Hematopoietic multipotent progenitor cell (in vitro differentiated cells): ENCODE data around the gene COL1A1. TPM values are rescaled to one million over a fixed set of nuclear protein-coding genes. Genes with fewer than 3 reads are reported as not detected.

Experiments used
- DNase-seq, 3 donors: peaks; one replicate each; pipeline ENCODE4 v3.0.0-alpha.2; 2011 to 2015; ENCODE audit warnings: low read depth in 2 of 3, low spot score in 2 of 3
- total RNA-seq: library from RNA; depleted of rRNA; stranded (reverse); fragments of >200 nt; gene quantifications from one replicate; pipeline ENCODE4 v1.2.3, GENCODE V29; 2012

The COL1A1 gene
- total RNA-seq, 1 donor, result 0.54 TPM

- no peak for DNase-seq
Measured at GRCh38 chr17:50214976-50215760, 13.7 kb upstream of the COL1A1 start.

DNA sequence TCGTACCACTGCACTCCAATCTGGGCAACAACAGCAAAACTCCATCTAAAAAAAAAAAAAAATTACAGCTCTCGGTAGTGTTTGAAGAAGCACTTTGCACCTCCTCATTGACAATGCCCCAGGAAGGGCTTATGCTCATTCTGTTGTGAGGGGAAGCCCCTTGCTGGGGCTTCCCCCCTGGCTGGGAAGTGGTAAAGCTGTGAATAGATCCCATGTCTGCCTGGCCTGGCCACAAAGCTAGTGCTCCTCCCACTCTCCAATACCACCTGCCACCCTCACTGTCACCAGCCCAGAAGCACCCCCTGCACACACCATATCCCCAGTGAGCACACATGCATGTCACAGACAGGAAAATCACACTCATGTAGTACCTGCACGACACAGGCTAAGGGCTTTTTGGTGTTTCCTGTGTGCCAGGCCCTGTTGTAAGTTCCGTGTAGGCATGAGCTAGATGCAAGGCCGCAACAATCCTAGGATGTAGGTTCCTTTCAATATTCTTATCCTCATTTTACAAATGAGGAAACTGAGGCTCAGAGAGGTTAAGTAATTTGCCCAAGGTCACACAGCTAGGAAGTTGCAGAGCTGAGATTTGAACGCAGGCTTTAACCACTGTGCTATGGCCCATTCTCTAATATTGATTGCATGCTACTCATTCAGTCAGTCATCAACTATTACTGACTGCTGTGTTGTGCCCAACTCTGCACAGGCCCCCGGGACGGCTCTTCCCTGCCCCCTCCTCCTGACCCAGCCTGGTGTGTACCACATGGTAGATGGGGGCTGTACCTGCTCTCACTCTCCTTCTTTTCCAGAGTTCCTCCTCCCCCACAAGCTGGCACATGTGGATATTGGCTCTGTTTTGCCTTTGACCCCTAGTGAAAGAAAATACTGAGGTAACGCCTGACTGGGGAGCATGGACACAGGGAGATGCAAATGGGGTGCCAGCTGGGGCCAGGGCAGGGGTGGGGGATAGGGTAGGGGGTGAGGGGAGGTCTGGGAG lies 11.9 kb upstream of the COL1A1 start:
- DNase-seq, result peak in 2 of 3 donors; percentile 73 to 81

- no peak for DNase-seq
Measured at GRCh38 chr17:50212121-50212843, 10.9 kb upstream of the COL1A1 start.

DNA sequence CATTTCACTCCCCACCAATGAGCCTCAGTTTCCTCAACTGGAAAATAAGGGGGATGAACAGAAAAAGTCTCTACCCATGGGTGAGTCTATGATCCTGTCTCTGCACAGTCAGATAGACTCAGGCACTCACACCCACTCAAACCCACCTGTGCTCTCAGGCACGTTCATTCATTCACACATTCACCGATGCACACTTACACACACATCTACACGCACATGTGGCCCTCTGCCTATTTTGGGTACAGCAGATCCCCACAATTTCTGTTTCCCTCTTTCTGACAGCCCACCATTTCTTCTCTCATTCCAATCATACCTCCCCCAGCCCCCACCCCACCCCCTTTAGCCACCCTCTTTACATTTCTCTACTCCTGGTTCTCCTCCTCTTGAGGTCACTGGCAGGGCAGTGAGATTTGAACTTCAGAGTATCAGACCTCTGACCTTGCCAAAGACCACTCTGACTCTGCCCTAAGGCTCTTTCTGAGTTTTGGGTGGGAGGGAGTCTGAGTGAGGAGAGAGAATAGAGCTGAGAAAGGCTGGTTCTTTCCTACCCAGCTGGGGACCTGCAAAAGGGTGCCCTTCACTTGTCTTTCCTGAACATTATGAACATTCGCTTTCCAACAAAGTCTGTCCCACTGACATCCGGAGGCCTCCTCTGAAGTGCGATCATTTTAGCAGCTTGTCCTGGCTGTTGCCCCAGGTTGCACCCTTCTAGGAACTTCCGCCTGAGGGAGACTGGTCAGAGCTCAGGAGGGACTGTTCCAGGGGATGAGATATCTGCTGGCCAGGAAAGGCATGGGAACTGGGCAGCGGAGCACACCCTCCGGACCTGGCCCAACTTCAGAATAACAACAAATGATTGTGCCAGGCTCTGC lies 10.1 kb upstream of the COL1A1 start:
- DNase-seq, result no peak

- peak in 1 of 3 donors; percentile 17 for DNase-seq
Measured at GRCh38 chr17:50210240-50211225, 9.1 kb upstream of the COL1A1 start.

DNA sequence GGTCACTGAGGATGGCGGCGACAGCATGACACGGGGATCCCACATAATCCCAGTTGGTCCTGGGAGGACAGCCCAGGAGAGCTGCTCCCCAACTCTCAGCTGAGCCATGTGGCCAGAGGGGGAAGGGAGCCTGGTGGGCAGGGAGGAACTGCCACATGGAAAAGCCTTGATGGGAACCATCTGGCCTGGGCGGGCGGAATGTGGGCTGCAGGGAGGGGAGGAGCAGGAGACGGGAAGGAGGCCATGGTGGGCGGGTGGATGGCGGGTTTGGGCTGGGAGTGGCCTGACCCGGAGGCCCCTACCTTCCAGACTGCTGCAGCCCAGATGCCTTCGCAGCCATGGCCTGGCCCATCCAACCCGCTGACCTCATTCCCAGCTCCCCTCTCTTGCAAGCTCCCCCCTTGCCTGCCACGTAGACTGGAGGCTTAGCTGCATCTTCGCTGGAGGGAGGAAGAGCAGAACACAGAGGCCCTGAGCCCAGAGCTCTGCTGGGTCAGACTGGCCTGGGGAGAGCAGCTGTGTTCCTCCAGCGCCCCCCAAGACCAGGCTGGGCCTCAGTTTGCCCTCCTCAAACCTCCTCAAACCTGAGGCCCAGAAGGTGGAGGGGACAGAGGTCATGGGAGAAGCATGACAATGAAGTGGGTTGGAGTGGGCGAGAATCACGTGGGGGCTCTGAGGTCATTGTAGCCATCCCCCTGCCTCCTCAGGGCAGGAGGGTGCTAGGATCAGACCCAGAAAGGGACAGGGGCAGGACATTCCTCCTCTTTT lies 8.2 kb upstream of the COL1A1 start:
- no peak for DNase-seq

DNA sequence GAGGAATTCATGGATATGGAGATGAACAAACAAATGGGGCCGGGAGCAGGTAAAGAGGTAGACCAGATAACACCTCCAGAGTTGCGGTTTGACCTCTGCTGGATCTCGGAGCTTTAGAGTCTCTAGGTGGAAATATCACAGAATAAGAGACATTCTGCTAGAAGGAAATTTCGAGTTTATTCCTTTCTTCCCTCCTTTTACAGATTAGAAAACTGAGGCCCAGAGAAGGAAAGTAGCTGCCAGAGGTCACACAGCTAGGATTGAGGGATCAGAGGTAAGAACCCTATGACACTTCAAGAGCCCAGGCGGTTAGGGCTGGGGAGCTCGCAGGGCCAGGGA lies 7.7 kb upstream of the COL1A1 start:
- no peak for DNase-seq

- no peak for DNase-seq
Measured at GRCh38 chr17:50208611-50209061, 7.2 kb upstream of the COL1A1 start.

DNA sequence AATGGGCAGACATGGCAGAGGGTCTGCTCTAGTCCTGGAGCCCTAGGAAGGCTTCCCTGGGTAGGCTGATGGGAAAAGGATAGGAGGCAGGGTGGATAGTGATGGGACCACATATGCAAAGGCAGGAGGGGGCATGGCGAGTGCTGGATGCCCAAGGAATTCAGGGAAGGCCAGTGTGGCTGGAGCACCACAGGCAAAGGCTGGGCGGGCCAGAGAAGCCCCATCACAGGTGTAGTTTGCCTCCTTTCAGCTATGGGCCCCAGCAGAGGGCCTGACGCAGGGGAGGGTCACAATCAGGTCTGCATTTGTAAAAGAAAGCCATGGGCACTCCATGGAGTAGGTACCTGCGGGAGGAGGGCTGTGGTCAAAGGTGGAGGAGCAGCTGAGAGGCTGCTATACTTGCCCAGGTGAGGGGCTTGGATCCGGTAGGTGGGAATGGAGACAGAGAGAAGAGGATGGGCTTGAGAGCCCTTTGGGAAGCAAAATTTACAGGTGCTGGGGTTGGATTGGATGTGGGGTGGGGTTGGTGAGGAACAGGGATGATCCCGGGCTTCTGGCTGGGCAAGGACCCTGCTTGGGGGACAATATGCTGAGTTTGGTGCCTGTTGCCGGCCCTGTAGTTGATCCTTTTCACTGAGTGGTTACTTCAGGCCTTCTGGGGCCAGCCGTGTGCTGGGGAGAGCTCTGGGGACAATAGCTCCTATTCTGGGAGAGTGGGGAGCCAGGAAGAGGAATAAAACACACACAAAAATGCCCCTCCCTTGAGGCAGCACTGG lies 6.5 kb upstream of the COL1A1 start:
- no peak for DNase-seq

DNA sequence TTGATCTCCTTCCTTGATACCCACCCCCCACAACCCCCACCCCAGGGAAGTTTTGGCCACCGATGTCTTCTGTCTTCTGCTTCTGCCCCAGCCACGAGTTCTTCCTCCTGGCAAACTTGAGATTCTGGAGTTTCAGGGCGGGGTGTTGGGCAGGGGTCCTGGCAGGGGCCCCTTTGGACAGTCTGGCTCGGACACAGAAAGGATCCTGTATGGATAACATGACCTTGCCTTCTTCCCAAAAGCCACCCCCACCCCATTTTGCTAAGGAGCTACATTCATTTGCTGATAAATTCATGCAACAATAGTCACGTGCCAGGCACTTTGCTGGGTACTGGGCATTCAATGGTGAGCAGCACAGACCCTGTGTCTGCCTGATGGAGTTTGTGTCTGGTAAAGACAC lies 5.9 kb upstream of the COL1A1 start:
- DNase-seq, result no peak

GRCh38 chr17:50206604-50207293 lies 5.3 kb upstream of the COL1A1 start:
- DNase-seq, result peak in 2 of 3 donors; percentile 54 to 71

DNA sequence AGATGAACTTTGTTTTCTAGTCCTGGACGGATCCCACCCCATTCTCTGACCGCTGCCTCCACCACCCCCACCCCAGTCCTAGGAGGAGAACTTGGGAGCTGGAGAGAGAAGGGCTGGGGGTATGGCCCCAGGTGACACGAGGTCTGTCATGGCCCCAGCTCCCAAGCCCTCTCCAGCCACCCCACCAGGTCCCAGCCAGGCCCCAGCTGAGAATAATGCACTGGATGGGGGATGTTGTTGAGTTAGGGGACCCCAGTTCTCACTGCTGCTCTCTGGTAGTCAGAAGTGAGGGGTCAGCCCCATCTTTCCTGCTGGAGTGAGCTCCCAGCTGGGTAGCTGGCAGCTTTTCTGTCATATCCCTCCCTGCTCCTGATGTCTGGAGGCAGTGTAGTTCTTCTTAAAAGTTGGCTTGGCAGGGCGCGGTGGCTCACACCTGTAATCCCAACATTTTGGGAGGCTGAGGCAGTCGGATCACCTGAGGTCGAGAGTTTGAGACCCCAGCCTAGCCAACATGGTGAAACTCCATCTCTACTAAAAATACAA lies 4.6 kb upstream of the COL1A1 start:
- no peak for DNase-seq

DNA sequence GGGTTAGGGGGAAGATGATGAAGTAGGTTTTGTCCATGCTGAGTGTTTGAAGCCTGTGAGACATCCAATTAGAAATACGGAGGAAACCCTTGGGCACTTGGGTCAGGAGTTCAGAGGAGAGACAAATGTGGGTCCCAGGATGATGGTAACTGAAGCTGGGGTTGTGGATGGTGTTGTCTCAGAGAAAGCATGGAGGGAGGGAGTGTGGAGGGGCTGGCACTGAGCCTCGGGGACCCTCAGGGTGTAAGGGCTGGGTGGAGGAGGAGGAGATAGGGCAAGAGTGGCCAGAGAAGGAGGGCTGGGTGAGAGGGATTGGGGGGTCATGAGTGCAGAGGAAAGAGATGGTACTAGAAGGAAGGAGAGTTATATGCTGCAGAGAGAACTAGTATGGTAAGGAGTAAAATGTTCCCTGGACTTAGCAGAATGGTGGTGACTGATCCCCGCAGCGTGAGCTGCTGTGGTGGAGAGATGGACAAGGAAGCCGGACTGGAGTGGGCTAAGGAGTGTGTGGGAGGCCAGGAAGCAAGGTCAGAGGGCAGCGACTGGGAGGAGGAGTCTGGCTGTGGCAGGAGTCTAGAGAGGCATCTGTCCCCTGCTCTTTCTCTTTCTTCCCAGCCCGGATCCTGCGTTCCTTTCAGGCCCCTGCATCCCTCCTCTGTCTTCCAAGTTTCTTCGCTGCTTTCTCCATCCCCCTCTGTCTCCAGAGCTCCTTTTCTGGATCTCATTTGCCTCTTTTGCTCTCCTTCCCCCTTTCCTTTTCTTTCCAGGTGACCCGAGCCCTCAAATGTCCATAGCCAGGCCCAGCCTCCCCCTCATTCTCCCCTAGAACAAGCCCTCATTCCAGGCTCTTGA lies 3.9 kb upstream of the COL1A1 start:
- DNase-seq, result no peak

- DNase-seq, result no peak
Measured at GRCh38 chr17:50204431-50204830, 3.0 kb upstream of the COL1A1 start.

DNA sequence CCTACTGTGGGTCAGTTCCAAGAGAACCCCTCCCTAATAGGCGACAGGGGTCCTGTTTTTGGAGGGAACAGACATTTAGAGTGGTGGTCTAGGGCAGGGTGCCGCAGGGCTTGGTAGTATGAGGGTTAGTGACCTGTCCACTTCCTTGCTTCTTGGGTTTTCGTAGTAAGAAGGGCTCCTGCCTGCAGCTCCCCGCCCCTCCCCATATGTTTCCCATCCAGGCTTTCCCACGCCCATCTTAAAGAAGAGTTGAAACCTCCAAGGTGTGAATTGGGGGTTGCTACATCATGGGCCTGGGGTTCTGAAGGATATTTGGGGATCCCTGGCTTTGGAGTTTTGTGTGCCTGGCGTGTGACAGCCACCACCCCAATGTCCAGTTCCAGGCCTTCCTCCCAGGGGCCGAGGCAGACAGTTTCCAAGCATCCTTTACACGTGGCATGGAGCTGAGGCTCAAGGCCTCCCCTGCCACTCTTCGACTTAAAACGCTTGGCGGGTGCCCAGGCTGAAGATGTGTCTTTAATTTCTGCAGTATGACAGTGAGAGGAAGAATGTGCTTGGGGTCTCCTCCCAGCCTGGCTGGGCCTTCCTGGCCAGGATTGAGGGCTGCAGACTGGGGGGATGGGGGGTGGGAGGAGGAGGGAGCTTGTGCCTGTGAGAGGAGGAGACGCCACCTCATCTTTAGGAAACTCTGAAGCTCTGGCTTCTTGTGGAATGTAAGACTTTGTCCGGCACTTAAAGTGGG lies 2.3 kb upstream of the COL1A1 start:
- DNase-seq, result no peak
